Stimulated activated naive CD4-positive, alpha-beta T cell treated with Interleukin-2 at 50 U/mL for 16 hours (primary cell): ENCODE results near the gene MPDZ.

Source experiments
- DNase-seq: peaks from one replicate; lab custom pipeline; 2025; lab: John Stamatoyannopoulos, UW

MPDZ gene

DNA sequence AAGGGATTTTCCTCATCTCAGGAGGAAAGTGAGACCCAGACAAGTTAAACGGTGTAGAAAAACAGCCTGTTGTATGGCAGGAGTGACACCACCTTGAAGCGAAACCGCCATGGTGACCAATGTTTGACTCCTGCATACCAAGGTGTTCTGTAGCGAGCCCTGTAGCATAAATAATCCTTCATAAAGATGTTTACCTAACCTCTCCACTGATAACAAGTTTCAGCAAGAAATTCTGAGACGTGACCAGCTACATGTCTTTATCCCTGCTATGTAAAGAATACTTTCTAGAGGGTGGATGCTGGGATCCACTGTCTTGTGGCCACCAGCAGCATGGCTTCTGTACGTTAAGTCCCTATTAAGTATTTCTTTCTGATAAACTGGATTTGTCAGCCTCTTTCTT is 148.1 kb downstream of the MPDZ start:
- DNase-seq, result no peak

GRCh38 chr9:13128266-13128860 is 151.1 kb downstream of the MPDZ start:
- no peak for DNase-seq

- DNase-seq, result no peak
Measured at GRCh38 chr9:13127131-13127530, 152.4 kb downstream of the MPDZ start.

DNA sequence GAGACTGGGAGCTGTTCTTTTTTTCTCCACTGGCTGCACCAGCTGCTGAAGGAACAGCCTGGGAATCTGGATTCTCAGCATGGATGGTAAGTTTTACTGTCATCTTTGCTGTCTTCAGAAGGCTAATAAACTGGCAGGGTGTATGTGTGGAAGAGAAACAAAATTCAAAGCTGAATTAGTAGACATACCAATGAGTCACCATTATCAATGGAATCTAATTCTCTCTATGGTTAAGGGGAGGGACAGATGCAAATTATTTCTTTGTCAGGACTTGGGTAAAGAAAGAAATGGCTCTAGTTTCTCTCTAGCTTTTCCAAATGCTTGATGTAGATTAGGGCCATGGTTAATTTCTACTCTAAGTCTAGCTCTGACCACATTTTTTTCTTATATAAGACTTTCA is 154.2 kb downstream of the MPDZ start:
- no peak for DNase-seq

- DNase-seq, result no peak
Measured at GRCh38 chr9:13122756-13123369, 156.6 kb downstream of the MPDZ start.

- DNase-seq, result no peak
Measured at GRCh38 chr9:13118313-13118712, 161.2 kb downstream of the MPDZ start.

DNA sequence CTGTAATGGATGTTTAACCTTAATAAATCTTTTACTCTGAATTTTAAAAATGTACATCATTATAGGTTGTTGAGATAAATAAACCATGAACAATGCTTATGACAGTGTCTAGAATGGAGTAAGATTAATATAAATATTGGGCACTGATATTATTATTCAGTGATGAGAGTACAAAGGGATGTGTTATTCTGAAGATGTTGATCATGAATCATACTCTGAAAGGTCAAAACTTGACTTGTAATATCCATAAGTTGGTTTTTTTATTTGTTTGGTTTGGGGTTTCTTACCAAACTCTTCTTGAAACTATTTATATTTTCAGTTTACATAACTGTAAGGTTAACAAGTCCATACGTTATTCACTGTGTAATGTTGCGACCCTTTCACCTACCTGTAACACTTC is 163.2 kb downstream of the MPDZ start:
- no peak for DNase-seq

- no peak for DNase-seq
Measured at GRCh38 chr9:13113751-13114150, 165.7 kb downstream of the MPDZ start.

DNA sequence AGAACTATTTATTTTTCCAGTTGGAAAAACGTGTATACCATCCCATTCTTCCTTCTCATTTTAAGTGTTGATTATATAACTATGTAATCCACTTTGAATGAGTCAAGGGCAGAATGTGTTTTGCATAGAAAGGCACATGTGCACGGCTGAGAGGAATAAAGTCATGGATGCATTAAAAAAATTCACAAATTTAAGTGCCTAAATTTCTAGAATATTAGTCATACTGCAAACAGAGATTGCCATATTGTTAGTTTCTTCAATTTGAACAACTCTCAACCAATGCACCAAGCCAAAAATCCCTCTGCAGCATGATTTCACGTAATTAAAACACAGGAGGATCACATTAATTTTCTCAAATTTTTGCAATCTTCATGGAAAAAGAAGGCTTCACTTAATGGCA is 166.3 kb downstream of the MPDZ start:
- no peak for DNase-seq

GRCh38 chr9:13111778-13112177 is 167.7 kb downstream of the MPDZ start:
- DNase-seq, result no peak

GRCh38 chr9:13110766-13111417 is 168.6 kb downstream of the MPDZ start:
- DNase-seq, result no peak

DNA sequence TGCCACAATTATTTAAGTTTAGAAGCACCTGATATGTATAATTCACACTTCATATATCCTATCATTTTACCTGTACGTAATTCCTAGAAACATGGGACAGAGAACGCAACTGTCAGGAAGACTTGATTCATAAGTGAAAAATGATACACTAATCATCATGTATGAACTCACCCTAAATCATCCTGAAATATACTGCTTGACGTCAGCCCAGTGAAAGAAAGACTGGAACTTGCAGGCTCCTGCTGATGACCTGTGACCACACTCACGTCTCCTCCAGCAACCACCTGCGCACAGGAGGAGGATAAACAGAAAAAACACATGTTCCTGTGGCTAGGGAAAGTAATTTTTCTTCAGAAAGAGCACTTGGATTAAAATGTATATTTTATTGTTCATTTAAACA is 169.7 kb downstream of the MPDZ start:
- DNase-seq, result no peak

DNA sequence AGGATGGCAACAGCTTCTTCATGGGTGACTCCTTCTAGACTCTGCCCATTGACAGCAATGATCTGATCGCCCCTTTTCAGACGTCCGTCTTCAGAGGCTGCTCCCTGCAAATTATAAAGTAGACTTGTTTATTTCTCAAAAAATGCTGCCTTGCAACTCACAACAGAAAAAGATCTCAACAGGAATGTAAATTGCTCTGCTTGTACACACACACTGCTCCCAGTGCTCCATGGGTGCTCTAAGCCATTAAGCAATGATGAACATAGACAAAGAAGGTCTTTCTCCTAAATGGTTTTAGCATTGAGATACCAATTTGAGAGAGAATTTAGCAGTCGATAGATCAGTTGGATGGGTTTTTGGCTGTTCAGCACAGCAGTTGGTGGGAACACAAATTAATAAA is 172.5 kb downstream of the MPDZ start:
- no peak for DNase-seq

DNA sequence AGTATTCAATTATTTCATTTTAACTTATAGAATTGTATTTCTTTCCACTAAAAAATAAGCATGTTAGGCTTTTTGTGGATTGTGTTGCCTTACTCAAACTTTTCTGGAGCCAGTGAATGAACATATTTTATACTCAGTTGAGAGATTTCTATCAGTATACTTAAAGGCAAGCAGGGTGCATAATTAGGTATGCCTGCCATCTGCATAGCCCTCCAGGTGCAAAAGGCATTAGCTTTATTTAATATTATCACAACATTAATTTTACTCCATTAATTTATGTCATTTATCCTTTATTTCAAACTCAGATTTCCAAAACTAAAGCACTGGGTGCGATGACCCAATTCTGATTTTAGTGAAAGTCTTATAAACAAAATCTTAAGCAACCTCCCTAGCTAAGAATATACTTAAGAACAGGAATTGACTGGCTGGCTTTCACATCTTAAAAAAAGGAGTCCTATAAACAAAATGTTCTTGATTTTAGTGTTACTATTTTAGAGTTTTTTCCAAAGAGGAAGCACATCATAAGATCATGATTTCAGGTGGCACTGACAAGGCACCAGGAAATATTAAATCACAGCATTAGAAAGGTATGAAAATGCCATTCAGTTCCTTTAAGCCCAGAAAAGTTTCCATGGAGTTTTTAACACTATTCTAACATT is 178.4 kb downstream of the MPDZ start:
- no peak for DNase-seq

DNA sequence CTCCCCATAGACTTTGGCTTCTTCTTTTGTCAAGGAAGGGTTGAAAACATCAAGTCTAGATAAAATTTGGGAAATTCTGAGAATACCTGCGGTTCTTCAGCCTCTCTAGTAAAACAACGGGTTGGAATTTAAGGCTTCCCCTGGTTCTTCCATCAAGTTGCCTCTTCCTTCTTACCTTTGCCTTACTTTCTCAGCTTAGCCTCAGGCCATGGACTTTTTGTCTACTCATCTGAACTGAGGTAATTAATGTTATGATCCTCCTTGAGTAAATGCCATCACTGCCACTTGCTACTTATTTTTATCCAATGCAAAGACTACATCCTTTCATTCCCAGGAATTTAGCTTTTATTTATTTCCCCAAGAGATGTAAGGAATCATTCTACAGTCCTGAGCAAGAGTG is 184.4 kb downstream of the MPDZ start:
- no peak for DNase-seq

GRCh38 chr9:13090628-13091027 is 188.9 kb downstream of the MPDZ start:
- no peak for DNase-seq

GRCh38 chr9:13089666-13090065 is 189.8 kb downstream of the MPDZ start:
- DNase-seq, result no peak

- no peak for DNase-seq
Measured at GRCh38 chr9:13088720-13089427, 190.6 kb downstream of the MPDZ start.

GRCh38 chr9:13083963-13084528 is 195.4 kb downstream of the MPDZ start:
- no peak for DNase-seq

DNA sequence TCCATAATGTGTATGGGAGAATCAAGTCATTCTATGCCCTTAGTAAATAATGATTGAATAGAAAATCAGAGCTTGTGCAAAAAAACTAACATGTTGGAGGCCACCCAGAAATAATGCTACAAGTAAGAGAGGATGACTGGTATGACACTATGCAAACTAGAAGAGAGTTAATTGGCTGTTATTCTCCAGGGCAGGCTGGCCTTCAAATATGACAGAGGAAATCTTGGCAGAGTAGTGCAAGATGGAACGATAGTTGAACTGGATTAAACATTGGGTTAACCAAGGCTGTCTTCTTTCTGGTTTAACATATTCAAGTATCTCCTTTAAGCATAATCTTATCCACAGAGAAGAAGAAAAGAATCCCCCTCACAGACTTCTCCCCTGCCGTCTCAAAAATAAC is 196.1 kb downstream of the MPDZ start:
- DNase-seq, result no peak

DNA sequence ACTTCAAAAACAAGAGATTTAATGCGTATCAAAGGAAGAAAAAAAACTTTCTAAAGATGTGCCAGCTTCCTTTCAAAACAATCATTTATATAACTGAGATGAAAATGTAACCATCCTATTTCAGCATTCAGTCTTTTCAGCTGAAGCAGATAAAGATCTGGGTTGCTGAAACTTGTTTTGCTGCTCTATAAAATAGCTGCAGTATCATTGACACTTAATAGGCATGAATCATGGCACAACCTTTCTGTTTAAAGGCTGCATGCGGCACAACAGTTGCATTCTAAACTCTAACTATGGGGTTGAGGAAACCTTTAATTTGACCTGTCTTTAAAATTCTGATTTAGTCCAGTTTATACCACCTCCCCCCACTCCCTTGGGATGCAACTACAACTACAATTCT is 196.7 kb downstream of the MPDZ start:
- DNase-seq, result no peak

- DNase-seq, result no peak
Measured at GRCh38 chr9:13078164-13078563, 201.3 kb downstream of the MPDZ start.
